Suppressor macrophage treated with lipopolysaccharide for 1 hour (primary cell): ENCODE data around the gene IL4I1.
A peak's percentile ranks its signal among the peaks of the same experiment; 100 is the strongest.

Source experiments
- DNase-seq, 3 donors: peaks; one replicate each; pipeline ENCODE4 v3.0.0-alpha.2; 2020 to 2022

The IL4I1 gene

DNA sequence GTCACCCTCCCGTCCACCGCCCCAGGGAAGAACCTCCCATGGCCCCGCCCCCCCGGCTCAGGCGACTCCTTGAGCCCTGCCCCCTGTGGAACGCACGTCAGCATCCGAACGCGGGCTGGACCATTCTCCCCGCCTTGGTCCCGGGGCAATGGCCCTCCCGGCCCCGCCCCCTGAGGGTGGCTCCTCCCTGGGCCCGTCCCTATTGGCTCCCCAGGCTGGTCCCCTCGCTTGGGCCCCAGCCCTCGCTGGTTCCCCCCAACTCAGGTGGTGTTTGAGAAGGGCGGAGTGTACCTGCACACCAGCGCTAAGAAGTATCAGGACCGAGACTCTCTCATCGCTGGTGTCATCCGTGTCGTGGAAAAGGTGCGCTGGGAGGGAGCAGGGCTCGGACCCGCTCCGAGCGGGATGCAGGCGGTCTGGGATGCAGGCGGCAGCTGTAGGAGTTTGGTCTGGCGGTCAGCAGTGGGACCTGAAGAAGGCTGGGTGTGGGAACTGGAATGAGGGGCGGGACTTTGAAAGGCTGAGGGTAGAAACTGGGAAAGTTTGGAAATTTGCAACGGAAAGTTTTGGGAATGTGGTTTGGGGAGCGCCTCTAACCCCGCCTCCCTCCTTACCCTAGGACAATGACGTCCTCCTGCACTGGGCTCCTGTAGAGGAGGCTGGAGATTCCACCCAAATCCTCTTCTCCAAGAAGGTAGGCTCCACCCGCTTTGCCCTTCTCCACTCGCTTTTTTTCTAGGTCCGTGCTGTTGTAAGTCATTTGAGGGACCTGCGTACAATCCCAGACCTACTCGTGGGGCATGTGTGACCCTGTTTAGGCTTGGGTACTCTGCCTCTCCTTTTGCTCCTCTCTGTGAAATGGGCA is 18.6 kb downstream of the IL4I1 start:
- DNase-seq, result peak; percentile 98 to 100 (median 99)

DNA sequence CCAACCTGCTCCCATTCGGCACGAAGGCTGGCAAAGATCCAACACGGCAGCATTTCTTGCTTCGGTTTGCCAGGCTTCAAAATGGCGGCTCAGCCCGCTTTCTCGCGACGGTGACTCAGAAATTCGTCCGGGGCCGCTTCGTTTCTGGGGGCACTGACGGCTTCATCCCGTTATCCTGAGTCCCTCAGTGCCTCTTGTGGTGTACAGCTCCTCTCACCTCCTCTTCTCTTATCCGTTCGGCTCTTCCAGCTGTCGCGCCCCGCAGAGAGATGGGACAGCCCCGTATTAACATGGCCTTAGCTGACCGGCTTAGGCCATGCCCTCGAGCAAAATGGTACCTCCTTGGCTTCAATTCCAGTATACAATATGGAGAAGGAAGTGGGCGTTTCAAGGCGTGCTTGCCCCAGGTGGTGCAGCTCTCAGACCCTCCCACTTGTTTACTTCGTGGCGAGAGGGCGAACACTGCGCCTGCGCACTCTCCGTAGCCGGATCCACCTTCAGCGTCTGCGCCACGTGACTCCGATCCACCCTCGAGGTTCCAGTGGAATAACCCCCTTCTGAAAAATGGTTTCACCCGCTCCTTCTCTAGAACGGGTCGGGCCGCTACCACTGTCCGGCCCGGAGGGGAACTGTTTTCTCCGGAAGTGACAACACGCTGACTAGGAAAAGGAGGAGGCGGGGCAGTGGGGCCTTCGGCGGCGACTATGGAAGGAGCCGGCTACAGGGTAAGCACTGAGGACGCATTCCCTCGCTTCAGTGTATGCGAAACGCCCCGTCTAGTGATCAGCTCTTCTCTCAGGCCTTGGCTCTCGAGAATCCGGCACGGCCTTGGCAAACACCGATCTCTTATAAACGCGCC is 19.4 kb downstream of the IL4I1 start, which contains the start of the genes AKT1S1 and TBC1D17:
TSS of gene AKT1S1 (minus strand) at position 336 of the 859 bp plus-strand sequence. CDS start 4,060 bp downstream, outside the sequence.
TSS of gene TBC1D17 (plus strand) at position 683 of the 859 bp plus-strand sequence. CDS start at position 705, 22 bp downstream.
- peak; percentile 99 to 100 (median 100) for DNase-seq

DNA sequence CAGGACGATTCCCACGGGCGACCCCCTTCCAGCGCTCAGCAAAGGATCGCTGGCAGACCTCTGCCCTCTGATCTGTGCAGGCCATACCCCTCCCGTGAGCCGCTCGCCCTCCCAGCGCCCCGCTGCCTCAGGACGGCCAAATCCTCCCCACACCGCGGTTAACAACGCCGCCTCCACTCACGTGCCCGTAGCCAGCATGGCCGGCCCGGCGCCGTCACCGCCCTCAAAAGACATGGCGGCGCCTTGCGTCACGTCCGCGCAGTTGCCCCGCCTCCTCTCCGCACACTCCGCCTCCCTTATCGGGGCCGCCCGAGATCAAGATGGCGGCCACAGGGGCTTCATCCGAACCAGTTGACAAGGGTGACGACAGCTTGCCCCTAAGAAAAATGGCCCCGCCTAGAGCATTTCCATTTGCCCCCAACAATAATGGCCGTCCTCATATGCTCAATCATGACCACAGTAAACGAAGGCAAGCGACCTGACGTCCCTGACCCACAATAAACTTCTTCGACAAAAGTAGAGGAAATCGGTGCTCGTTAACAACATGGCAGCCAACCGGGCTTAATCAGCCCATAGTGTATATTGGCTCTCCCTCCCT is 20.2 kb downstream of the IL4I1 start:
- DNase-seq, result peak; percentile 99

DNA sequence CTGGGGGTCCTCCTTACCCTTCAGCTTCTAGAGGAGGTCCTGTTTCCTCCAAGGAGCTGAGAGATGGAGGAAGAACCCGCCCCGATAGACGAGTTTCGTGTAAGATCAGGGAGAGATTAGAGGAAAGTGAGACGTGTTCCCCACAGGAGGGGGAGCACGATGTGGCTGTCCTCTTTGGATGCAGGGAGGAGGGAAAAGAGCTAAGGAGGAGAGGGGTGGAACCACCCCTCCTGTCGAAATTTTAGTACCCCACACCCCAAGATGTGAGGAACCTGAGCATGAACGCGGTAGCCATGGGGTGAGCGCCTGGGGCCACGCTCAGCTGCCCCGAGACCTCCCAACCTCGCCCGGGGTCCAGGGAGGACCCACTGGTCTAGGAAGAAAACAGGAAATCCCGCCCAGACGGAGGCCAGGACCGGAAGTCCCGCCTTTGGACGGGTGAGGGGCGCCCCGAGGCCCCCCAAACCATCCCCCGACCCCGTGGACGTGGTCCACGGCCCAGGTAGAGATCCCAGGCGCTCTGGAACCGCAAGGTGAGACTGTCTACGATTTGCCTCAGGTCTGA is 20.7 kb downstream of the IL4I1 start:
- peak; percentile 52 to 68 (median 66) for DNase-seq

DNA sequence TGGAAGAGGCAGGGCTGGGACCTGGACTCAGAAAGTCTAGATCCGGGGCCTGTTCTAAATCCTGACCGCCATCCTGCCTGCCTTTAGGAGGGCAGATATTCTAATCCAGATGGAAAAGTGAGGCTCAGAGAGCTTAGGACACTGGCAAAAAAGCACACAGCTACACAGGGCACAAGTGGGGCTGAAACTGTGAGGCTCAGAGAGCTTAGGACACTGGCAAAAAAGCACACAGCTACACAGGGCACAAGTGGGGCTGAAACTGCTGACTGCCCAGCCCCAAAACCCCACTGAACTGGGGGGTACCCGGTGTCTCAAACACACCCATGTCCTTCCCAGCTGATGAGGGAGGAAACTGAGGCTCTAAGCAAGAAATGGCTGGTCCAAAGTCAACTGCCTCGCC is 21.5 kb downstream of the IL4I1 start:
- no peak for DNase-seq

DNA sequence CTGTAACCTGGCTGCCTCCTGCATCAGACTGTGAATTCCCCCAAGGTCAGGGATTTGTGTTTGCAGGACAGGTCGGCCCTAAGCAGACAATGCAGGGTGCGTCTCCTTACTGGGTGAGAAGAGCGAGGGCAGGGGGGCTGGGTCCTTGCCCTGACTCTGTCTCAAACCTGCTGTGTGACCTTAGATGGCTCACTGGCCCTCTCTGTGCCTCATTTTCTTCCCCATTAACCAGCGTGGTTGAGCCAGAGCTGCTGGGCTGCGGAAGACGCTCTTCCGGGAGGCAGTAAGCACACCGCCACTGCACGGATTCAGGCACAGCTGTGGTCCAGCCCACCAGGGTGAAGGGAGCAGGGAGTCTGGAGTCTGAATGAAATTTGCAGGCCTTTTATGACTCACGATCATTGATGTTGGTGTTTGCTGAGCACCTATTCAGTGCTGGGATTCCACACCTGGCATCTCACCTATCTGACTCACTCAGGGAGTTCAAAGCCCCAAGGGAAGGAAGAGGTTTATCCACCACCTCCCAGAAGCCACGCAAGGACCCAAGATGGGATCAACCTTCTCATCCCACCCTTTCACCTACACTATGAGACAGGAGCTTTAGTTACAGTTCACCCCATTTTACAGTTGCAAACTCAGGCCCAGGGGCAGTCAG is 22.1 kb downstream of the IL4I1 start:
- no peak for DNase-seq

DNA sequence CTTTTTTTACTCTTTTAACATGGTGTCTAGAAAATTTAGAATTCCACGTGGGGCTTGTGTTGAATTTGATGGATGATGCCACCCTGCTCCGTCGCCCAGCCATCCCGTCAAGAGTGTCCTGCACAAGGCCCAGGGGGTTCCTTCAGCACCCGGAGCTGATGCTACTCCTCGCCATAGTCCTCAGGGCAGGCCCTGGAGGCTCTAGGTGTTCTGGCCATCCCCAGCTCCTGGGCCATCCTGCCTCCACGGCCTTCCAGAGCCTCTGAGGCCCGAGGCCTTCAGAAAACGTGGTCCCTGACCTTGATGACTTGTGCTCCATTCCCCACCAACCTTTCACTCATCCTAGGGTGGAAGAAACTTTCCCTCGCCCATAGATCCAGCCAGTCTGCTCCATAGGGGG is 22.9 kb downstream of the IL4I1 start:
- no peak for DNase-seq

DNA sequence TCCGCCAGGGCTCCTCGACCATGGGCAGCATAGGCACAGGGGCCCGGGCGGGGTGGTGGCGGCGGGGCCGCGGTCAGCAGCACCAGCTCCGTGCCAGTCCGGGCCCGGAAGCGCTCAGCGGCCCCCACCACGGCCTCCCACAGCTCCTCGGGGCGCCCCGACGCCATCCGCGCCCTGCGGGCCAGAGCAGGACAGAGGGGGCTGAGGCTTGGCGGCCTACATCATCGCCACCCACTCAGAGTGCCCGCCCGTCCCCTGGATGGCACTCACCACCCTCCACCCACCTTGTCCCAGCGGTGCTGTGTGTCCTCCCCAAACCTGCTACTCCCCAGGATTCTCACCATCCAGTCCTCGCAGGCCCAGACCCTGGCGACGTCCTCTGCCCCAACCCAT is 23.6 kb downstream of the IL4I1 start:
- no peak for DNase-seq

DNA sequence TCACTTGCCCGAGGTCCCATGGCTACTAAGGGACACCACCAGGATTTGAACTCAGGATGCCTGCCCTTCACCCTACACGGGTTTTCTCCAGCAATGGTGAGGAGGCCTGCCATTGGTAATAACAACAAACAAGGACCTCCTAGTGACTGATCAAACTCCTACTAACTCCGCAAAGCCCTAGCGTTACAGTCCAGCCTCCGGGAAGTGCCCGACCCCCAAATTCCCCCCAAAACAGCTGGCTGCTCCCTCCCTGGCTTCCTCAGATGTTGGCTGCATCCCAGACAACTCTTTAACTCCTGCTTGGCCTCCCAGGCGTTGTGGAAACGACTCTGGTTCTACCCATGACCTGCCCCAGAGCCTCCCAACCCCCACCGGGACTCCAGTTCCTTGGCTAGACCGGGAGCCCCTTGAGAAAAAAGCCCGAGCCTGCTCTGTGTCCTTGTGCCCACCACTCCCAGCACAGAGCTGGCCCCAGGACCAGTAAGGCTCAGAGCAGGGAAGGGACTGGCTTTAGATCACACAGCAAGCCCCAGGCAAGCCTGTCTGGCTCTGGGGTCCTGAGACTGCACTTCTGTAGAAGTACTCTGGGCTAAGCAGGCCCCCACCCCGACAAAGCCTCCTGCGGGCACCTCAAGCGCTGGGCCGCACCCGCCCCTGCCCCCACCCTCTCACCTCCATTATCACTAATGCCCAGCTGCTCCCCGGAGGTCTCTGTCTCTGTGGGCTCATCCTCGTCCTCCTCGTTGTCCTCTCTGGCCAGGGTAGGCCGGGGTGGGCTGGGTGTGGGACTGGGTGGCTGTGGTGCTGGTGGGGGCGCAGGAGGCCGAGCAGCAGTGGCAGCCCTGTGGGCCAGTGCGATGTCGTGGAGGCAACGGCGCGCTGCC is 24.2 kb downstream of the IL4I1 start:
- DNase-seq, result no peak

DNA sequence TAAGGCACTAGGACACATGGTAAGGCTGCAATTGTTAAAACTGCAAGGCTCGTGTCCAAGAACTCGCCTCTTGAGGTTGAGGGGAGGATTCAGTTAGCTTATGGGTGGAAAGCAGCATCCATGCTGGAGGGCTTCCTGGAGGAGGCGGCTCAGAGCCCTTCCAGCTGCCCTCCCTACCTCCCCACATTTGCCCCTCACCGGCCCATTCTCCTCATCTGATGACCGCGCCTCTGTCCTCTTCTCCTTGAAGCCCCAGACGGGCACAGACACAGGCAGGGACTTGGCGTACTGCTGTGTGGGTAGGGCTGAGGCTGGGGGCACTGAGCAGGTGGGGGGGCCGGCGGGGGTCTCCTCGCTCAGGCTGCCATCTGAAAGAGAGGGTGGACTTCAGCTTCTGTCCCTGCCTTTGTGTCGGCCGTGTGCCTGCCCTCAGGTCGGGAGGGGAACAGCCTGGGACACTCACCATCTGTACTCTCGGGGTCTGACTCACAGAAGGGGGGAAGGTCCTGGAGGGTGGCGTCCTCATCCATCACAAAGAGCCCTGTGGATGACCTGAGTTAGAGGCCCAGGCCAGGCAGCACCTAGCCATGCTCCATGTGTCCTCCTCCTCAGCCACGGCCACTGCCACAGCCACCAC is 25.2 kb downstream of the IL4I1 start:
- DNase-seq, result no peak

DNA sequence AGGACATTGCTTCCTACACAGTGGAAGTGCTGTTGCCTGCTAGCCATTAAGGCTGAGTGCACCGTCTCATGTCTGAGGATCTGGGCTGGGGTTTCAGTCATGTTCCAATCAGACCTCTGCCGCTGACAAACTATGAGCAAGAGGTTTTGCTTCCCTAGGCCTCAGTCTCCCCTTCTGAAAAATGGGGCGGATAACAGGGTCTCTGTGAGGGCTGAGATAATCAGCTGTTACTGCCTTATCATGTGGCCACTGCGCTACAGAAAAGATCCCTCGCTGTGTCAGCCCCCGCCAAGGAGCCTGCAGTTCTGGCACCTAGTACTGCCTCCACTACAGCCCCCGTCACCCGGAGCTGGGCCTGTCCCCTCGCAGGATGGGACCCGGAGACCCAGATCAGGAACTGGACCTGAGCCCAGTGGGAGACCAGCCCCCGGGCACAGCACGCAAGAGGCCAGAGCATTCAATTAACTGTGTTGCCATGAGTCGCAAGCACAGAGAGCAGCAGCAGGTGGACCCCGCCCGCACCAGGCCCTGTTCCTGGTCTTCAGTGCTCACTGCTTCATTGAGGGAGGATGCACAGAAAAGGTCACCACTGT is 26.3 kb downstream of the IL4I1 start:
- no peak for DNase-seq

DNA sequence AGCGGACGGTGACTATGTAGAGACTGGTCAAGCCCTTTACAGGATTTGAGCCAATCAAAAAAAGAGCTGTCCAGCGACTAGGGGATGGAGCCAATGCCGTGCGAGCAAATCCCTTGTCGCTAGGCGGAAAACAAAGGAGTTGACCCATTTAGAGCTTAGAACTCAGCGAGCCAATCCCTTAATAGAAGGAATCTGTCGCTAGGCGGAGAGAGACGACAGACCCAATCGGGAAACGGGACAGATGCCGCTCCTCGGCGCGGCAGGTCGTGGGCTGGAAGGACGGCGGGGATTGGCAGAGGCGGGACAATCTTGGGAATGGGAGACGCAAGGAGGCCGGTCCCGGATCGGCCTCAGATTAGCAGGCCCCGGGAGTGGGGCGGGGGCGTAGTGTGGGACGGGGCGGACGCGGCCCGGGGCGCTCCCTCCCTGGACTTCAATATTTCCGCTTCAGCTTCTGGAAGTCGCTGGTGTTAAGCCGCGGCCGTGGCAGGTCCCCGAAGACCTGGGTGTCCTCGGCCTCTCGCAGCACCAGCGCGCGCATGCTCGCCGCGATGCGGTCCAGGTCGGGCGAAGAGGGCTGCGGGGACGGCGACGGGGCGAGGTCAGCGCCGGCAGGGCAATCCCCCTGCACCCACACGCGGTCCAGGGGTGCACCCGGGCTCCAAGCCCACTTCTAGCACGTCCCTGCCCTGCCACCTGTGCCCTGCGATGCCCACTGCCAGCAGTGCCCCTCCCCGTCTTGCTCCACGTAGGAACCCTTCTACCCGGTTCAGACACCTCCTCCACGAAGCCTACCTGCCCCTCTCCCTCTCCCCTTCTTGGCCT is 27.0 kb downstream of the IL4I1 start:
- DNase-seq, result peak; percentile 96 to 100 (median 99)

DNA sequence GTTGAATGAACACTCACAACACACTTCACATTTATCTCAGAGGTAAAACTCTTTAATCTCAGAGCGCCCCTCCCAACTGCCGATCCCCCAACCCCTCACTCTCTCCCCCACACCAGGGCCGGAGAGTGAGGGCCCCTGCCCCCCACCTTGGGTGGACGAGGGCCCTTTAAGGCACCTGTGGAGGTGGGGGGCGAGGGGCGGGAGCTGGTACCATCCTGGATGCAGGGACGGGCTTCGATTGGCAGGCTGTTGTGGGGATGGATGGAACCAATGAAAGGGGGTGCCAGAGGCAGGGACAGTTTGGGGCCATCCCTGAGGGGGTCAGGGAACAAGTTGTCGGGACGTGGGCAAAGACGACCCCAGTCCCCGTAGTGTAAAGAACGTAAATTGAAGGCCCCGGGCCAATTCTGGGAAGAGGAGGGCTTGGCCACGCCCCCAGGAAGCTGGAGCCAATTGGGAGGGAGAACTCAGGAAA is 27.6 kb downstream of the IL4I1 start:
- no peak for DNase-seq

DNA sequence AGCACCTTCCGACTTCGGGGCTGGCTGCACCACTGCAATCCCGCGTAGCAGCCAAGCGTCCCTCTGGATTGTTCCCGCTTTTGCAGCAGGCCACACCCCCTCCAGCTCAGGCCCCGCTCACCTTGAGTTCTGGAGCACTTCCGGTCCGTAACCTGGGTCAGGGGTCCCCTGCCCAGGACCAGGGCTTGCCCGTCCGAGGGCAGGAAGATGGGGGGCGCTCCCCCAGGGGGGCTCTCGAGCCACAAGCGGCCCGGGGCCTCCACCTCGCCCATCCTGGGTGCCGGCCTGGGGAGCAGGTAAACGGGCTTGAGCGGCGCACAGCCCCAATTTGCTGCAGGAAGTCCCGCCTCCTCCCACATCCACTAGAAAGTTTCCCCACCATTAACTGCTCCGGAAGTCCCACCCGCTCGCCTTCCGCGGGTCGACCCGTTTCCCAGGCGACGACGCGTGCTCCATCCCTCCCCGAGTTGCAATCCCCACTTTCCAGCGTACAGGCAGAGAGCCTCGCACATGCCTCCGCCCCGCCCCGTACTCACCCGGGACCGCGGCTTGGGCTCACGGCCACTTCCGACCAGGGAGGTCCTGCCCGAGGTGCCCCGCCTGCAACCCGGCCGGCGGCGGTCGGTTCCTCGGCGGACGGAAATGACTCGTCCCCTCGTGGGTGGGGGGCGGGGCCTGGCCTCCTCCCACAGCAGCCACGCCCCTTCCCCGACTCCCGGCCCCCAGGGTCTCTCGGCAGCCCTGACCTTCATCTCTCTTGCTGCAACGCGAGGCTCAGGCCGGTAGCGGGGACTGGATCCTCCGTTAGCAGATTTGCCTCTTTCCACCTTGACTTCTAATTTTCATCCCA is 29.5 kb downstream of the IL4I1 start, which contains the start of gene PNKP:
TSS of gene PNKP (minus strand) at position 644 of the 850 bp plus-strand sequence. CDS start at position 272, 372 bp downstream.
- DNase-seq, result peak; percentile 90 to 97 (median 92)

DNA sequence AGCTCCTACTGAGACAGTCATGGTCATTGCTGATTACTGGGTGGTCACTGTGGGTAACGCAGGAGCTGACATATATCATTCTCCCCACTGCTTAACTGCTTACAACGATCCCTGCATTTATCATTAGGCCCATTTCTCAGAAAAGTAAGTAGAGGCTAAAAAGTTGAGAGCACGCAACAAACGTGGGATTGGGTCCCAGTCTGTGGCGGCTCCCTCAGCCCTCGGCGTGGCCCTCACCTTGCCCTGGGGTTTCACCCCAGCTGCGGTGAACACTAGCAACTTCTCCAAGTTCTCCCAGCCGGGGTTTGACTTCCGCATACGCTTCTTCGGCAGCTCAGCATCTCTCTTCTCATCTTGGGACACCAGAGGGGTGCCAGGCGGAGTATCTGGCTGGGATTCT is 31.8 kb downstream of the IL4I1 start:
- DNase-seq, result no peak

DNA sequence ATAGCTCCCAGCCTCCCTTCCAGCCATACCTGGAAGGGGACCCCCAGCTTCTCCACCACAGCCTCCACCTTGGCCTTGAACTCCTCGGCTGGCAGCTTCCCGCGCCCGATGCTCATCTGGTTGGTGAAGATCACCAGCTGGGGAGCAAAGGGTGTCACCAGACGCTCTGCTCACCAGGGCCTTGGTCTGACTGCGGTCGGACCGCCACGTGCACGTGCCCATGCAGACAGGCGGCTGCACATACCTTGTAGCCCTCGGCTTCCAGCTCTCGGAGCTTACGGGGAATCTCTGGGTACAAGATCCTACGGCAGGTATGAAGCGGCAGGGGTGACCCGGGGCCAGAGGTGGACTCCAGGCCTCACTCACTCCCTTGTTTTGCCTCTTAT is 32.8 kb downstream of the IL4I1 start:
- no peak for DNase-seq

DNA sequence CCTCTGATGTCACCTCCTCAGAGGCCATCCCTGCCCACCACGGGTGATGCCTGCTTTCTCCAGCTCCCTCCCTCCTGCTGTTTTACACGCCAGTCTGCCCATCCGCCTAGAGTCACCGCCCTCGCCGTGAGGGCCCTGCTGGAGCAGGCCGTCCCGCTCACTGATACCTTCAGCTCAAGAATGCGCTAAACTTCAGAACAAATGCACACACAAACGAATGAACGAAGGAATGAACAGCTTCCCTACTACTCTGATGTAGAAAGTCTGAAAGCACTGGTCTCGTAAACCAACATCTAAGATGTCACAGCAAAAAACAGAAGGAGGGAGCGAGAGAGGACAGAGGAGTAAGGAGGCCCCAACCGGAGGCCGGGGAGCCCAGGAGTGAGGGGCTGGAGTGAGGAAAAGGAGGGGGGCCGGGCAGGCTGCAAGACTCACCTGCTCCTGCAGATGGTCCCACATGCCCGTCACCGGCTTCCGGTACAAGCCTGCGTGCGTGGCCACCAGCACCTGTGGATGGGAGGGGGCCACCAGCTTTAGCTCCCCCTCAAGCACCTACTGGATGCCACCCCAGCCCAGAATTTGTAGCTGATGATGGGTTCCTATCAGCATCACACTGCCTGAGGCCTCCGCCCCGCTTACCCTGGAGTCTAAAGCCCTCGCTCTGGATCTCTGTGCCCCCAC is 33.3 kb downstream of the IL4I1 start:
- DNase-seq, result no peak
